GM12864 (cell line): ENCODE results near the gene EXOC6B.

Experiments used
- DNase-seq: peaks from one replicate; pipeline ENCODE4 v3.0.0-alpha.2; 2011; ENCODE audit warnings: low read depth
- H3K4me3 ChIP-seq: 2 replicates; pipeline ENCODE4 v1.5.1; 2011; ENCODE audit warnings: mild to moderate bottlenecking, low read depth, low read length, control low read depth
- TF ChIP-seq, protein P1 (sequence below): IDR thresholded peaks from 2 replicates; pipeline ENCODE4 v1.5.1; 2011; ENCODE audit warnings: low read depth, mild to moderate bottlenecking, moderate library complexity, low read length, control low read depth, inconsistent platforms; ENCODE audit errors: missing control alignments

Gene EXOC6B

DNA sequence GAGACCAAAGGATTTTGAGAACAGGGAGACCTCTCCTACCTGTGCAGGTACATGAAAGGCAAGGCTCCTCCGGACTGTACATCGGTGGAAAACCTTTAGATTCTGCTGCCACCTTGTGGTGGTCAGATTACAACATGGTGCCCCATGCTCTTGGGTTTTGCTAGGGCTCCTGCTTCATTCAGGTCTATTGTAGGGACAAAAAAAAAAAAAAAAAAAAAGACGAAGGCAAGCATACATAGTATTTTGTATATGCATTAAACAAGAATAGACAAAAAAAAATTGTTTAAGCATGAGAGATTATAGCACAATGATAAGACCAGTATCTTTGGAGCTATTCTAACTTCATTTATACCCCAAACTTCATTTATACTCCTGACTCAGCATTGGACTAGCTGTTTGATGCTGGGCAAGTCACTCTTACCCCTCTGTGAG lies 34.0 kb upstream of the EXOC6B start:
- no peak overlapping the region for H3K4me3 ChIP-seq
- TF ChIP-seq, protein P1, sequence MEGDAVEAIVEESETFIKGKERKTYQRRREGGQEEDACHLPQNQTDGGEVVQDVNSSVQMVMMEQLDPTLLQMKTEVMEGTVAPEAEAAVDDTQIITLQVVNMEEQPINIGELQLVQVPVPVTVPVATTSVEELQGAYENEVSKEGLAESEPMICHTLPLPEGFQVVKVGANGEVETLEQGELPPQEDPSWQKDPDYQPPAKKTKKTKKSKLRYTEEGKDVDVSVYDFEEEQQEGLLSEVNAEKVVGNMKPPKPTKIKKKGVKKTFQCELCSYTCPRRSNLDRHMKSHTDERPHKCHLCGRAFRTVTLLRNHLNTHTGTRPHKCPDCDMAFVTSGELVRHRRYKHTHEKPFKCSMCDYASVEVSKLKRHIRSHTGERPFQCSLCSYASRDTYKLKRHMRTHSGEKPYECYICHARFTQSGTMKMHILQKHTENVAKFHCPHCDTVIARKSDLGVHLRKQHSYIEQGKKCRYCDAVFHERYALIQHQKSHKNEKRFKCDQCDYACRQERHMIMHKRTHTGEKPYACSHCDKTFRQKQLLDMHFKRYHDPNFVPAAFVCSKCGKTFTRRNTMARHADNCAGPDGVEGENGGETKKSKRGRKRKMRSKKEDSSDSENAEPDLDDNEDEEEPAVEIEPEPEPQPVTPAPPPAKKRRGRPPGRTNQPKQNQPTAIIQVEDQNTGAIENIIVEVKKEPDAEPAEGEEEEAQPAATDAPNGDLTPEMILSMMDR: peak; percentile 64
- peak; percentile 36 for DNase-seq

DNA sequence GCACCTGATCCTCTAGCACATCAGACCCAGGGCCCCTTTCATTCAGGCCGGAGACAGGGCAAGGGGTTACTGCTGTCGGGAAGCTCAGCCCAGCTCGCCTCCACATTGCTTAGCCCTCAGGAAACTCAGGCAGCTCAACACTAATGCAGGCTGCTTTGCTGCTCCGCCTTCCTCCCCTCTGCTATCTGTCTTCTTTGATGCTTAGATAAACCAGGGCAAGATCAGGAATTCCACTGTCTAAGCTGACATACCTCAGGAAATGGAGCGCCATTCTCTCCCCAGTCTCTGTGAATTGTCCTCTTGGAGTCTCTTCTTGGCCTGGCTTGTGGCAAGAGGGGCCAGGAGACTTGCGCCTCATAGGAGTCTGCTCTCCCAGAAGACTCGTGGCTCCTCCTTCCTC lies 25.5 kb upstream of the EXOC6B start:
- TF ChIP-seq, protein P1: no peak
- no peak for DNase-seq
- H3K4me3 ChIP-seq: no peak overlapping the region

DNA sequence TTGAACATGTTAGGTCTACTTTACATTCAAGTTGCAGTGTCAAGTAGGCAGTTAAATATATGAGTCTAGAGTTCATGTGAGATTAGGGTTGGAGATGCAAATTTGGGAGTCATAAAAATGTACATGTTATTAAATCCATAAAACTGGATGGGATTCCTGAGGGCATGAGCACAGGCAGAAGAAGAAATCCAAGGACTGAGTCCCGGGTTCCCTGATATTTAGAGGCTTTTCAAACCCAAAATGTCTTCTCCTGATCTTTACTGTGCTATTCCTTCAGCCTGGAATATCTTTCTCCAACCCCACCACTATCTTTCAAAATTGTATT lies 23.3 kb upstream of the EXOC6B start:
- TF ChIP-seq, protein P1: no peak
- no peak overlapping the region for H3K4me3 ChIP-seq
- no peak for DNase-seq

DNA sequence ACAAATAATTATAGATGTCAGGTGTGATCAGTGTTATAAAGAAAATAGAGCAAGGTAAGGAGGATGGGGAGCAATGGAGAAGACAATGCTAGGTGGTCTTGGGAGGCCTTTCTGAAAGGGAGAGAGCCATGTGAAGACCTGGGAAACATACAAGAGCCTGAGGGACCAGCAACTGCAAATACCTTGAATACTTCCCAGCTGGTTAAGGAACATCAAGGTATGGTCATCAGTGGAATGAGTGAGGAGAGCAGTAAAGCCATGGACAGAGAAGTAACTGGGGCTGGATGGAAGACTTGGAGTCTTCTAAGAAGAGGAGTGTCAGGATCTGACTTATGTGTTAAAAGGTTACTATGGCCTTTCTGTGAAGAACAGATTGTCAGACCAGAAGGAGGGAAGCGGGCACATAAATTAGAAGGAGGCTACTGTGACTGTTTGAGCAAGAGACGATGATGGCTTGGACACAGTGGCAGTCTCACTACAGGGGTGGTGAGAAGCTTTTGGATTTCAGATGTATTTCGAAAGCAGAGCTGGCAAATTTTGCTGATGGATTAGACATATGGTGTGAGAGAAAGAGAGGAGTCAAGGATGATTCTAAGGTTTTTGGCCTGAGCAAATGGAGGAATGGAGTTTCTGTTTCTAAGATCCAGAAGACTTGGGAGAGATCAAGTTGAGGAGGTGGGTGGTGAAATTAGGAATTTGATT lies 22.8 kb upstream of the EXOC6B start:
- no peak for DNase-seq
- H3K4me3 ChIP-seq: no peak overlapping the region
- TF ChIP-seq, protein P1: no peak

DNA sequence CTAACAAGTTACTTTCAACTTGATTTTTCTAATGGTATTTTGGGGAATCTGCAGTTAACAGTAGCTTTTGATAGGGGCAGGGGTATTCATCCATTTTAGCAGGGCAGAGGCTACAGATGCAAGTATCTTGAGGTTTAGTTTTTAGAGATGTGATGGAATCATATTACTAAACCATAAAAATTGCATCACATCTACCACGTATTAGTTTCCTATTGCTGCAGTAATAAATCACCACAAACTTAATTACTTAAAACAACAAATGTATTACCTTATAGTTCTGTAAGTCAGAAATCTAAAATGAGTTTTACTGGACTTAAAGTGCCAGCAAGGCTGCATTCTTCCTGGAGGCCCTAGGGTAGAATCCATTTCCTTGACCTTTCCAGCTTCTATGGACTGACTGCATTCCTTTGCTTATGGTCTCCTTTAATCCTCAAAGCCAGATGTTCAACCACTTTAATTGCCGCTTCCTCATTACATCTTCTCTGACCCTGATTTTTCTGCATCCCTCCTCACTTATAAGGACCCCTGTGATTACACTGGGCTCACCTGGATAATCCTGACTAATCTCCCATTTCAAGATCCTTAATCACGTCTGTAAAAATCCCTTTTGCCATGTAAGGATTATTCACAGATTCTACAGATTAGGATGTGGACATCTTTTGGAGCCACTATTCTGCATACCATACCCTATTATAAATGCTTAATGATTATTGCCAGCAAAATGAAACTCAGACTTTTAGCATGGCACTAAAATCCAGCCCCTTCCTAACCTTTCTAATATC lies 21.9 kb upstream of the EXOC6B start:
- TF ChIP-seq, protein P1: no peak
- DNase-seq: no peak
- no peak overlapping the region for H3K4me3 ChIP-seq

DNA sequence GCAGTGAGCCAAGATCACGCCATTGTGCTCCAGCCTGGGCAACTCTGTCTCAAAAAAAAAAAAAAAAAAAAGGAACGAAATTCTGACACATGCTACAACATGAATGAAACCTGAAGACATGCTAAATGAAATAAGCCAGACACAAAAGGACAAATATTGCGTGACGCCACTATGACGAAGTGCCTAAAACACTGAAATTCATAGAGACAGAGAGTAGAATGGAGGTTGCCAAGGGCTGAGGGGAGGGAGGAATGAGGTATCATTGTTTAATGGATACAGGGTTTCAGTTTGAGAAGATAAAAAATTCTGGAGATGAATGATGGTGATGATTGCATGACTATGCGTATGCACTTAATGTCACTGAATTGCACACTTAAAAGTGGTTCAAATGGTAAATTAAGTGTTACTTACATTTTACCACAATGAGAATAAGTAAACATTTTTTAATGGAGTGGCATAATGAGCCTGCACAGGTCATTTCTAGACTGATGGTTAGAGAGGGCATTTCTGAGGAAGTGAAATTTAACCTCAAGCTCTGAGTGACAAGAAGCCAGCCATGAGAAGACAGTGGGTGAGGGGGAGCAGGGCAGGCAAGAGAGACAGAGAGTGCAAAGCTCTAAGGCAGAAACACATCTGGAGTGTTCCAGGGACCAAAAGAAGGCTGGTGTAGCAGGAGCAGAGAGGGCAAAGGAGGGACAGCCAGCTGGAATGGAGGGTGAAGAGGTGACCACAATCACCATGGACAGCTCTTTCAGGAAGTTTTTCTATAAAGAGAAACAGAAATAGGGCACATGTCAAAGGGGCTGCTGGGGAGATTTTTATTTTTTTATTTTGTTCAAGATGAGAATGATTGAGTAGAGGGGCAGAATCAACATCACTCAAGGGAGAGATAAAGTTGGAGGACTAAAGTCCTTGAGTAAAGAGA lies 20.6 kb upstream of the EXOC6B start:
- no peak overlapping the region for H3K4me3 ChIP-seq
- no peak for DNase-seq
- TF ChIP-seq, protein P1: no peak
